ENCODE measurements around the gene SPAG6. TPM values are rescaled to one million over a fixed set of nuclear protein-coding genes. Genes with fewer than 3 reads are reported as not detected.

SPAG6 gene
- total RNA-seq, 4 donors from 2014 or later: not detected

- ATAC-seq: peak; percentile 90
- WGBS, 2 donors (ENCODE audit: low coverage in 1 of 2): 0% methylated on average over 2 of the region's 85 CpGs; no CpG with 5 or more reads in 1 of the 2 donors
- Histone ChIP-seq H3K4me3 (peak overlapping the region; percentile 58 to 80), H3K36me3 (no peaks in the 10 kb centered on the region), H3K27ac (peak overlapping the region; percentile 84 to 97 (median 96)), H3K27me3 (no peaks in the 10 kb centered on the region), H3K4me1 (peaks cover 0 to 21% (median 5%) of the 10 kb centered on the region in 3 donors), H3K9me3 (no peaks in the 10 kb centered on the region)
- TF ChIP-seq POLR2AphosphoS5 (IDR thresholded peaks at IDR 0.05) (peak; percentile 96), CTCF (IDR thresholded peaks at IDR 0.05) (peak in 2 of 4 experiments; percentile 2 to 20), EP300 (IDR thresholded peaks at IDR 0.05) (no peak), POLR2A (IDR thresholded peaks at IDR 0.05) (peak; percentile 93 to 94)
These were observed 91.8 kb downstream of the SPAG6 start for GRCh38 chr10:22436893-22437619.

- WGBS, 2 donors (ENCODE audit: low coverage in 1 of 2): 8% methylated on average over 8 to 11 of the region's 27 CpGs
- H3K36me3 ChIP-seq: no peaks in the 10 kb centered on the region
These were observed 92.6 kb downstream of the SPAG6 start for GRCh38 chr10:22437620-22438588.

GRCh38 chr10:22438711-22439110 lies 93.4 kb downstream of the SPAG6 start:
- 66 to 75% methylated on average over 3 to 4 of the region's 4 CpGs for WGBS, 2 donors (ENCODE audit: low coverage in 1 of 2)
- peak overlapping the region in 3 of 4 donors; percentile 95 to 97 (median 96) for H3K27ac ChIP-seq

More at GRCh38 chr10:22437620-22438588, 92.6 kb downstream of the SPAG6 start:
- Histone ChIP-seq H3K9me3 (no peaks in the 10 kb centered on the region), H3K4me1 (peaks cover 0 to 21% (median 5%) of the 10 kb centered on the region in 3 donors), H3K27me3 (no peaks in the 10 kb centered on the region), H3K4me3 (peak overlapping the region; percentile 58 to 80), H3K27ac (peak overlapping the region; percentile 84 to 97 (median 96))
- peak; percentile 34 for ATAC-seq
- TF ChIP-seq POLR2AphosphoS5 (IDR thresholded peaks at IDR 0.05) (no peak), EP300 (IDR thresholded peaks at IDR 0.05) (no peak), POLR2A (IDR thresholded peaks at IDR 0.05) (no peak), CTCF (IDR thresholded peaks at IDR 0.05) (peak in 1 of 4 experiments; percentile 2)

GRCh38 chr10:22442063-22442462 lies 96.8 kb downstream of the SPAG6 start:
- H3K4me3 ChIP-seq: no peak overlapping the region
- ATAC-seq: no peak
- H3K36me3 ChIP-seq: no peaks in the 10 kb centered on the region
- no peaks in the 10 kb centered on the region for H3K9me3 ChIP-seq
- no peak overlapping the region for H3K27ac ChIP-seq
- TF ChIP-seq POLR2AphosphoS5 (IDR thresholded peaks at IDR 0.05) (no peak), POLR2A (IDR thresholded peaks at IDR 0.05) (no peak), CTCF (IDR thresholded peaks at IDR 0.05) (no peak), EP300 (IDR thresholded peaks at IDR 0.05) (no peak)
- H3K4me1 ChIP-seq: peaks cover 0 to 13% (median 0%) of the 10 kb centered on the region in 3 donors
- H3K27me3 ChIP-seq: no peaks in the 10 kb centered on the region

More at GRCh38 chr10:22438711-22439110, 93.4 kb downstream of the SPAG6 start:
- ATAC-seq: no peak
- no peak for TF ChIP-seq POLR2A (IDR thresholded peaks at IDR 0.05)
- TF ChIP-seq POLR2AphosphoS5 (IDR thresholded peaks at IDR 0.05): no peak
- no peak for TF ChIP-seq EP300 (IDR thresholded peaks at IDR 0.05)
- no peak for TF ChIP-seq CTCF (IDR thresholded peaks at IDR 0.05)
- no peak overlapping the region for H3K4me3 ChIP-seq
- no peaks in the 10 kb centered on the region for H3K9me3 ChIP-seq
- H3K36me3 ChIP-seq: no peaks in the 10 kb centered on the region
- peaks cover 0 to 21% (median 5%) of the 10 kb centered on the region in 3 donors for H3K4me1 ChIP-seq
- H3K27me3 ChIP-seq: no peaks in the 10 kb centered on the region
